Measurements from ENCODE around the gene MRPL2.

MRPL2 gene

DNA sequence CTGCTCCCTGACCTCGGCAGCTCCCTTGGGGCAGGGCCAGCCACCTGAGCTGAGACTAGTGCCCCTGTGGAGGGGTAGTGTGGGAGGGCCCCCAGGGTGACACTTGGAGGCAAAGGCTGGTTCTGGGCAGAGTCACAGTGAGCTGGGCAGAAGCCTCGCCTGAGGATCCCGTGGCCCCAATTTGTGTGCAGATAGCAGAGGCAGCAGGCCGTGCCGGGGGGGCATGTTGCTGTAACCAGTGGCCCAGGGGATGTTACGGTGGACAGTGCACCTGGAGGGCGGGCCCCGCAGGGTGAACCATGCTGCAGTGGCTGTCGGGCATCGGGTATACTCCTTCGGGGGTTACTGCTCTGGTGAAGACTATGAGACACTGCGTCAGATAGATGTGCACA lies 42.3 kb downstream of the MRPL2 start:
- DNase-seq: no peak

- DNase-seq: no peak
These were observed 42.9 kb downstream of the MRPL2 start for GRCh38 chr6:43016176-43016942.

DNA sequence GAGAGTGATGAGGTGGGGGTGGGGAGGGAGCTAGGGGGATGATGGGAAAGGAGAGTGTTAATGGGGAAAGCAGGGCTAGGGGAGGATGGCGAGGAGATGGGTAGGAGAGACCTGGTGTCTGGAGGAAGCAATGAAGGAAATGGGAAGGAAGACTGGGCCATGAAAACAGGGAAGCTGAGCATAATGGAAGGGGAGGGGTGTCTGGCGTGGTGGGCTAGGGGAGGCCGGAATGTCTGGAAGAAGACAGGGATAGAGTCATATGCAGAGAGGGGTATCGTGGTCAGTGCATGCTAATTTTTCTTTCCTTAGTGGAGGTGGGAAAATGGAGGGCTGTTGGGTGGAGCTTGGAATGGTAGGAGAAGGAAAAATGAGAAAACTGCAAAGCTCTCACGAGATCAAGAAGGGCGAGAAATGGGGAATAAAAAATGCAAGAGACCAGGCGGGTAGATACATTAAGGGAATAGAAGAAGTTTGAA lies 44.8 kb downstream of the MRPL2 start:
- DNase-seq: no peak

DNA sequence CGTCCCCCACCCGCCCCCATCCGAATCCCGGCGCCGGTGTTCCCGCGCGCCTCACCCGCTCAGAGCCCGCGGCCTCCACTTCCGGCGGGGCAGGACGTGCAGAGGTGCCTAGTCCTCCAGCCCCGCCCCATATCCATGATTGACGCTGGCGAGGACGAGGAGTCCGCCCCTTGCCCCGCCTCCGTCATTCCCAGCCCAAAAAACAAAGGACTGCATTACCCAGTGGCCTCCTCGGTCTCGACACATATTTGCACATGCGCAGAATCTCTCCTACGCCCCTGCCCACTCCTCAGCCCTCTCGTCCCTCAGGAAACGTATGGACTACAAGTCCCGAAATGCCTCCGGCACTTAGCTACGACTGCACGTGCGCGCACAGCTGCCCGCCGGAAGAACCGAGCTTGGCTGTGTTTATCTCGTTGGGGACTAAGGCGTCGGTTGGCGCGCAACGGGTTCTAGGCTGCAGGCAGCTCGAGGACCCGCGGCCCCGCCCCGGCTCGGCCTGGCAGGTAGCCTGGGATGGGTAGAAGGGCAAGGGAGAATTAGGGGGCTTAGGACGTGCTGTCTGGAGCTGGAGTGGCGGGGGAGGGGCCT lies 45.3 kb downstream of the MRPL2 start, which contains the start of the genes KLHDC3 and MEA1:
KLHDC3 (plus strand) TSS at position 407 of the 591 bp plus-strand sequence. CDS start 2,944 bp downstream, outside the sequence.
MEA1 (minus strand) TSS at position 104 of the 591 bp plus-strand sequence. CDS start 133 bp downstream, outside the sequence.
- DNase-seq: peak; percentile 99

DNA sequence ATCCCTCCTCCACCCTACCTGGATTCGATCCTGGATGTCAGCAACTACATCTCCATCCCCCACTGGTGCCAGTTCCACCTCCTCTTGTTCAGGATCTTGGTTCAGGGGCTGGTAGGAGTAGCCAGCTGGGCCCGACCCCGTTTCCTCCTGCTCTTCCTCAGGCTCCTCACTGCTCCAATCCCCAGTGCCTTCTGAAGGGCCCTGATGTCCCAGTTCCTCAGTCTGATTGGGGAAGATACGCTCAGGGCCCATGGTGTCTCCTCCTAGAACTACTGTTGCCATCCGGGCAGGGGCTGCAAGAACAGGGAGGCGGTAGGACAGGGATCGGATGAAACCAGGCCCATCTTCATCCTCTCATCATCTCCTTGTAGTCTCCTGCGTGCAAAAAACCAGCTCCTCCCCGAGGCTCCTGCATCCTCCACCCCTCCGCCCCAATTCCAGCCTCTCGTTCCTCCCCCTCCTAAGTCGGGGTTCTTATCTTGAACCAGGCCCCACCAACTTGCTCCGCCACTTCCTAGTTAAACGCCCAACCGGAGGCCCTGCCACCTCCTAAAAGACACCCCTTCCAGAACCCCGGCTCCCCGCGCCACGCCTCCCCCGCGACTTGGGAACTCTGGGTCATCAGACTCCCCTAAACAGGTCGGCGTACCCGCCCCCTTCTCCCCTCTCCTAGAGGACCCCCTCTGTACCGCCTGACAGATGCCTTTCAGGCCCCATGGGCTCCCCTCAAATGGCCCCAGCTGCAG lies 46.0 kb downstream of the MRPL2 start:
- no peak for DNase-seq

GRCh38 chr6:43012364-43012763 lies 46.9 kb downstream of the MRPL2 start:
- no peak for DNase-seq

DNA sequence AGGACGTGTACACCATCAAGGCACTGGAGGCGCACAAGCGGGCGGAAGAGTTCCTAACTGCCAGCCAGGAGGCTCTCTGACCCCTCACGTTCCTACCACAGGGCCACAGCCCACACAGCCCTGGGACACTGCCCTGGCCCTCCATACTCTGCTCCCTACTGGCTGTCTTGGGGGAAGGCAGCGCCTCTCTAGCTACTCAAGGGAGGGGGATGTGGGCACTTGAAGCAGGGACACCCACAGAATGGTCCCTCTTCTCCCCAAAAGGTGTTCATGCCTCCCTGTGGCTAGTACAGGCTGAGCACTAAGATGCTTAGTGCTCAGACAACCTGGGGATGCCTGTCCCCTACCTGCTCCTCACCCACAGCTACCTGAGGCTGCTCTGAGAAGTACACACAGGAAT lies 48.0 kb downstream of the MRPL2 start:
- DNase-seq: no peak

DNA sequence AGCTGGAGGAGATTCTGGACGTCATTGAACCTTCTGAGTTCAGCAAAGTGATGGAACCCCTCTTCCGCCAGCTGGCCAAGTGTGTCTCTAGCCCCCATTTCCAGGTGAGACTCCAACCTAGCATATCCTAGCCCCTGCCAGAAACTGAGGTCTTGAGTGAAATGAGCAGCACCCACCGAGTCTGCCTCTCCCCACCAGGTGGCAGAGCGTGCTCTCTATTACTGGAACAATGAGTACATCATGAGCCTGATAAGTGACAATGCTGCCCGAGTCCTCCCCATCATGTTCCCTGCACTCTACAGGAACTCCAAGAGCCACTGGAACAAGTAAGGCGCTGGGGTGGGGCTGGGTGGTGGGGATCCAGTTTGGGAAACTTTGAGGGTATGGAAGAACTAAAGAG lies 50.1 kb downstream of the MRPL2 start:
- DNase-seq: peak; percentile 30

DNA sequence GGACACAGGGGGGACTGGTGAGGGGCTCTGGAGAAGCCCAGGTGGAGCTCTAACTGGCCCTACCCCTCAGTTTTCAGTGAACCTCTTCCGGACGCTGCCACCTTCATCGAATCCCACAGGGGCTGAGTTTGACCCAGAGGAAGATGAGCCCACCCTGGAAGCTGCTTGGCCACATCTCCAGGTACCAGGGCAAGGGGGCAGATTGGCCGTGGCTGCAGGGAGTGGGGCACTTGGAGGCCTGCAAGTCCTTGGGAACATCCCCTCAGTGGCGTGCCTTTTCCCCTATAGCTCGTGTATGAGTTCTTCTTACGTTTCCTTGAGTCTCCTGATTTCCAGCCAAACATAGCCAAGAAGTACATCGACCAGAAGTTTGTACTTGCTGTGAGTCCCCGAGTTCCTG lies 52.1 kb downstream of the MRPL2 start:
- no peak for DNase-seq

DNA sequence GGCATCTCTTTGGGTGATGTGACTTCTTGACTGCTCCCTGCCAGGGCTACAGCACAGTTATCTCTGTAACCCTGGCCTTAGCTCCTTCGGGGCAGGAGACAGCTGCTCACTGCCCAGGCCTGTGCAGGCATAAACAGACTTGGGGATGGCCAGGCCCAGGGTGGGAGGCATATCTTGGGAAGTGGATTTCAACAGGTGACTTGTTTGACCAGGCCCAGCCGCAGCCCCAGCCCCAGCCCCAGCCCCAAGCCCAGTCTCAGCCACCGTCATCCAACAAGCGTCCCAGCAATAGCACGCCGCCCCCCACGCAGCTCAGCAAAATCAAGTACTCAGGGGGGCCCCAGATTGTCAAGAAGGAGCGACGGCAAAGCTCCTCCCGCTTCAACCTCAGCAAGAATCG lies 53.0 kb downstream of the MRPL2 start:
- DNase-seq: no peak

DNA sequence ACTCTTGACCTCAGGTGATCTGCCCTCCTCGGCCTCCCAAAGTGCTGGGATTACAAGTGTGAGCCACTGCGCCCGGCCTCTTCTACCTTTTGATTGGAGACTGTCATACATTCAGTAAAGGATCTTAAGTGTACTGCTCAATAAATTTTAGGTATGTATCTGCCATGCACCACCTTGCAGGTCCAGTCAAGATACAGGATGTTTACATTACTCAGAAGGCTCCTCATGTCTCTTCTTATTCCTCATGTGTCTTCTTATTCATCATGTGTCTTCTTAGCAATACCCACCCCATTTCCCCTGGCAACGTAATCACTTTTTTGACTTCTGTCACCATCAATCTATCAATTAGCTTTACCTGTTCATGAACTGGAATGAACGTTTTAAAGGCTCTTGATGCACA lies 53.4 kb downstream of the MRPL2 start:
- DNase-seq: no peak

Data from stimulated activated CD4-positive, alpha-beta T cell treated with anti-CD3 and anti-CD28 coated beads, Interleukin-1b, Interleukin-23, amount 100 ng/mL, for 48 hours (primary cell).